Body of pancreas (tissue), 4 donors: ENCODE measurements around the gene TJAP1. TPM values are rescaled to one million over a fixed set of nuclear protein-coding genes. Genes with fewer than 3 reads are reported as not detected.
A peak's percentile ranks its signal among the peaks of the same experiment; 100 is the strongest.

Experiments used
- ATAC-seq: fragments of 150-250 bp; one replicate; pipeline ENCODE4 v1.9.1; 2016
- DNase-seq, 4 donors: peaks; one replicate each; pipeline ENCODE4 v3.0.0-alpha.2; 2019
- H3K27ac ChIP-seq, 4 donors: fragments of 200-600 bp; sonication (generic); 1 replicate in 3 of 4; 2 replicates in 1 of 4; pipeline versions ENCODE4 v1.5.1 to v1.6.1; 2016 to 2019; ENCODE audit warnings: mild to moderate bottlenecking in 1 of 4, mixed read lengths in 1 of 4, moderate library complexity in 1 of 4
- H3K27me3 ChIP-seq, 2 donors: fragments of 200-600 bp; sonication (generic); one replicate each; pipeline ENCODE4 v1.6.0; 2016; ENCODE audit warnings: mild to moderate bottlenecking in 1 of 2
- H3K36me3 ChIP-seq, 2 donors: fragments of 200-600 bp; sonication (generic); replicated peaks in 1 of 2; 2 replicates each; pipeline ENCODE4 v1.5.1; 2016; ENCODE audit warnings: low read depth in 2 of 2; ENCODE audit not compliant: insufficient read depth in 1 of 2
- H3K4me1 ChIP-seq: fragments of 200-600 bp; sonication (generic); one replicate; pipeline ENCODE4 v1.6.0; 2016
- H3K4me3 ChIP-seq, 2 donors: fragments of 200-600 bp; sonication (generic); 1 replicate in 1 of 2; 2 replicates in 1 of 2; pipeline ENCODE4 v1.5.1; 2016 to 2019
- H3K9me3 ChIP-seq, 3 donors: fragments of 200-600 bp; sonication (generic); 1 replicate in 2 of 3; 2 replicates in 1 of 3; pipeline ENCODE4 v1.5.1; 2016
- CTCF ChIP-seq, 7 experiments: fragments of 450-650 bp in 4 of 7; fragments of 200-600 bp in 3 of 7; sonication (generic) in 3 of 7; IDR thresholded peaks; one replicate each; pipeline ENCODE4 v1.5.1; 2016 to 2019; ENCODE audit warnings: antibody characterized with exemption in 7 of 7
- POLR2A ChIP-seq, 3 donors: fragments of 450-650 bp; IDR thresholded peaks; one replicate each; pipeline ENCODE4 v1.6.1; 2016; ENCODE audit warnings: antibody characterized with exemption in 3 of 3, mild to moderate bottlenecking in 2 of 3
- WGBS, 2 donors: methylation state at CpG; one replicate each; pipeline ENCODE4 v1.1.5; 2017; 5-methylcytosine and 5-hydroxymethylcytosine counted together
- intact Hi-C: fragments of 100-400 bp; cut with DNase I; formaldehyde crosslinking; loops from one replicate; pipeline ENCODE4 v1.15.1; 2023
- total RNA-seq, 2 donors: library from RNA; depleted of rRNA; stranded (reverse); fragments of >200 nt; gene quantifications; one replicate each; pipeline ENCODE4 v1.1.0, GENCODE V29; 2016

TJAP1 gene
- total RNA-seq, 2 donors from 2014 or later: 16.9 to 47.5 TPM

GRCh38 chr6:43515808-43516207 lies 38.4 kb downstream of the TJAP1 start:
- H3K27ac ChIP-seq: peak overlapping the region in 3 of 4 donors; percentile 77 to 88 (median 88)
- H3K36me3 ChIP-seq: peaks cover 4 to 29% of the 10 kb centered on the region in 2 donors
- H3K27me3 ChIP-seq: no peaks in the 10 kb centered on the region
- TF ChIP-seq POLR2A (IDR thresholded peaks at IDR 0.05) (no peak), CTCF (IDR thresholded peaks at IDR 0.05) (no peak)
- no peak for ATAC-seq
- intact Hi-C loops: no loop called here
- WGBS, 2 donors: 29 to 44% methylated on average over 9 of the region's 9 CpGs
- H3K4me1 ChIP-seq: peaks cover 39% of the 10 kb centered on the region
- peak overlapping the region in 1 of 2 donors; percentile 68 for H3K4me3 ChIP-seq
- no peaks in the 10 kb centered on the region for H3K9me3 ChIP-seq
- DNase-seq: no peak

GRCh38 chr6:43516367-43516696 lies 39.0 kb downstream of the TJAP1 start:
- no peak for DNase-seq
- Histone ChIP-seq H3K27ac (peak overlapping the region; percentile 75 to 88 (median 82)), H3K9me3 (no peaks in the 10 kb centered on the region), H3K4me3 (peak overlapping the region; percentile 68 to 97), H3K27me3 (no peaks in the 10 kb centered on the region), H3K4me1 (peaks cover 37% of the 10 kb centered on the region), H3K36me3 (peaks cover 9 to 35% of the 10 kb centered on the region in 2 donors)
- intact Hi-C loops: no loop called here
- WGBS, 2 donors: 1% methylated on average over 7 to 10 of the region's 10 CpGs
- ATAC-seq: no peak
- no peak for TF ChIP-seq CTCF (IDR thresholded peaks at IDR 0.05)
- no peak for TF ChIP-seq POLR2A (IDR thresholded peaks at IDR 0.05)

- peak; percentile 98 for ATAC-seq
- peaks cover 37% of the 10 kb centered on the region for H3K4me1 ChIP-seq
- intact Hi-C loops: no loop called here
- peak within 1 kb of the TSS; percentile 75 to 88 (median 82) for H3K27ac ChIP-seq
- H3K4me3 ChIP-seq: peak within 1 kb of the TSS; percentile 68 to 97
- peaks cover 12 to 34% of the 10 kb centered on the region in 2 donors for H3K36me3 ChIP-seq
- WGBS, 2 donors: 0 to 1% methylated on average over 52 to 57 of the region's 57 CpGs
- TF ChIP-seq POLR2A (IDR thresholded peaks at IDR 0.05): peak in 2 of 3 donors; percentile 72 to 81
- peak in 1 of 7 experiments; percentile 6 for TF ChIP-seq CTCF (IDR thresholded peaks at IDR 0.05)
- peak; percentile 99 for DNase-seq
- no peaks in the 10 kb centered on the region for H3K27me3 ChIP-seq
- H3K9me3 ChIP-seq: no peaks in the 10 kb centered on the region
Measured at GRCh38 chr6:43516697-43517504, 39.5 kb downstream of the TJAP1 start, which contains the start of the genes POLR1C and YIPF3. Gene POLR1C, plus strand, starts transcription at chr6:43517089. Its CDS starts 21 bp downstream, at chr6:43517110. Gene YIPF3, minus strand, starts transcription at chr6:43516926. Its CDS starts 119 bp downstream, at chr6:43516807.

GRCh38 chr6:43517505-43518357 lies 40.4 kb downstream of the TJAP1 start:
- no peak for ATAC-seq

More at GRCh38 chr6:43517505-43518357, 40.4 kb downstream of the TJAP1 start:
- Histone ChIP-seq H3K9me3 (no peaks in the 10 kb centered on the region), H3K36me3 (peaks cover 12 to 36% of the 10 kb centered on the region in 2 donors), H3K4me3 (peak overlapping the region; percentile 68 to 97), H3K27ac (peak overlapping the region; percentile 27 to 88 (median 82)), H3K4me1 (peaks cover 37% of the 10 kb centered on the region), H3K27me3 (no peaks in the 10 kb centered on the region)
- no peak for DNase-seq
- intact Hi-C loops: no loop called here
- TF ChIP-seq POLR2A (IDR thresholded peaks at IDR 0.05) (no peak), CTCF (IDR thresholded peaks at IDR 0.05) (no peak)
- 2% methylated on average over 10 of the region's 10 CpGs for WGBS, 2 donors
